ENCODE data around the gene RBM14.

Gene RBM14

DNA sequence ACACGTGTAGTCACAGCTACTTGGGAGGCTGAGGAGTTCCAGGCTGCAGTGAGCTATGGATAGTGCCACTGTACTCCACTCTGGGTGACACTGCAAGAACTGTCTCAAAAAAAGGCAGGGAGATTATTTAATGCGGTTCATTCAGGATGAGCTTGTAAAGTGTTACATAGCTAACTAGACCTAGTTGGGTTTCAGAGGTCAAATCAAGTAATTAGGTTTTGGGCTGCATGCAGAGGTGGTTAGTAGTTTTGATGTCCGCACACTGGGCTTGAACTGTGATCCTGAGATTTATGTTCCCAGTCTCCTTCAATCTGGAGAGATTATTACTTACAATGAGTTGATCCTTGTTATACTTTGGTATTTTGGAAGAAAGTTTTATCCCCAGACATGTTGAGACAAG is 20.0 kb downstream of the RBM14 start:
- Histone ChIP-seq H3K79me2 (ENCODE audit: insufficient read depth, low read length) (peaks cover 82% of the 10 kb centered on the region), H3F3A (ENCODE audit: insufficient read depth) (peaks cover 45% of the 10 kb centered on the region), H3K27ac (ENCODE audit: low read depth, low read length) (peak overlapping the region; percentile 6; the same call in 1 of the 2 replicates)

DNA sequence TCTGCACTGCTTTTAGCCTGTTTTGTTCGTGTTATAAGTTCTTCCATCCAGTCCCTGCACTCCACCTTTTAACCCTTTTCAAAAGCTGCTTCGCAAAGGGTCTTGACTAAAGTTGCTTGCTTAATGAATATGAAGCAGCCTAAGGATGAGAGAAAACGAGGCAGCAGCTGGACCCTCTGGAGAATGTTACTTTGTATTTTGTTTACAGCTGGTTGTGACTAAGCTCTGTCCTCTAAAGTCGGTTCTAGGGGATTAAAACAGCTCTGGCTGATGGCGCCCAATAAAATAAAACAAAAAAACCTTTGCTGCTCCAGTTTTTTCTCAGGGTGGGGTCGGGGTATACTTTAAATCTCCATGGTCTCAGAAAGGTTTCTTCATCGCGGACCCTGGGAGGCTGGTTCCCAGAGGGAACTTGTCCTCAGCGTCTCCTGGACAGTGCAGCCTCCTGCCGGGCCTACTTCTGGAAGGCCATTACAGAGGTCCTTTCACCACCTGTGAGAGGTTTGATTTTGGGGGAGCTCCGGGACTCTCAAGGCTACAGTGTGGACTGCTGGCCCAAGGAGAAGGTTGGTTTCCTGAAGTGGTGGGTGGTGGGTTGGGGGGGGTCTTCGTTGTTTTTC is 21.2 kb downstream of the RBM14 start:
- peak overlapping the region; percentile 92 for H3K9ac ChIP-seq (ENCODE audit: low read length)

More for the DNA sequence above, 20.0 kb downstream of the RBM14 start:
- Histone ChIP-seq H3K9me3 (ENCODE audit: insufficient read depth, low read length) (no peaks in the 10 kb centered on the region), H3K27me3 (ENCODE audit: low read length) (no peaks in the 10 kb centered on the region), H3K4me3 (ENCODE audit: insufficient read depth, low read length, poor library complexity, severe bottlenecking) (no peak overlapping the region), H3K9me2 (replicated peaks; ENCODE audit: insufficient read depth, low read length) (no peaks in the 10 kb centered on the region), H4K20me1 (ENCODE audit: low read depth, low read length) (peaks cover 20% of the 10 kb centered on the region), H3K36me3 (ENCODE audit: low read length) (peaks cover 26% of the 10 kb centered on the region), H2AFZ (ENCODE audit: low read depth, low read length, severe bottlenecking) (no peak overlapping the region), H3K9ac (ENCODE audit: low read length) (no peak overlapping the region), H3K4me2 (ENCODE audit: low read depth, low read length, poor library complexity, severe bottlenecking) (no peak overlapping the region)
- no peak for TF ChIP-seq EZH2phosphoT487 (conservative IDR thresholded peaks at IDR 0.05; ENCODE audit: low read length)
- TF ChIP-seq, protein P1, sequence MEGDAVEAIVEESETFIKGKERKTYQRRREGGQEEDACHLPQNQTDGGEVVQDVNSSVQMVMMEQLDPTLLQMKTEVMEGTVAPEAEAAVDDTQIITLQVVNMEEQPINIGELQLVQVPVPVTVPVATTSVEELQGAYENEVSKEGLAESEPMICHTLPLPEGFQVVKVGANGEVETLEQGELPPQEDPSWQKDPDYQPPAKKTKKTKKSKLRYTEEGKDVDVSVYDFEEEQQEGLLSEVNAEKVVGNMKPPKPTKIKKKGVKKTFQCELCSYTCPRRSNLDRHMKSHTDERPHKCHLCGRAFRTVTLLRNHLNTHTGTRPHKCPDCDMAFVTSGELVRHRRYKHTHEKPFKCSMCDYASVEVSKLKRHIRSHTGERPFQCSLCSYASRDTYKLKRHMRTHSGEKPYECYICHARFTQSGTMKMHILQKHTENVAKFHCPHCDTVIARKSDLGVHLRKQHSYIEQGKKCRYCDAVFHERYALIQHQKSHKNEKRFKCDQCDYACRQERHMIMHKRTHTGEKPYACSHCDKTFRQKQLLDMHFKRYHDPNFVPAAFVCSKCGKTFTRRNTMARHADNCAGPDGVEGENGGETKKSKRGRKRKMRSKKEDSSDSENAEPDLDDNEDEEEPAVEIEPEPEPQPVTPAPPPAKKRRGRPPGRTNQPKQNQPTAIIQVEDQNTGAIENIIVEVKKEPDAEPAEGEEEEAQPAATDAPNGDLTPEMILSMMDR (IDR thresholded peaks at IDR 0.05; ENCODE audit: insufficient read depth, low read length, poor library complexity, severe bottlenecking): no peak

DNA sequence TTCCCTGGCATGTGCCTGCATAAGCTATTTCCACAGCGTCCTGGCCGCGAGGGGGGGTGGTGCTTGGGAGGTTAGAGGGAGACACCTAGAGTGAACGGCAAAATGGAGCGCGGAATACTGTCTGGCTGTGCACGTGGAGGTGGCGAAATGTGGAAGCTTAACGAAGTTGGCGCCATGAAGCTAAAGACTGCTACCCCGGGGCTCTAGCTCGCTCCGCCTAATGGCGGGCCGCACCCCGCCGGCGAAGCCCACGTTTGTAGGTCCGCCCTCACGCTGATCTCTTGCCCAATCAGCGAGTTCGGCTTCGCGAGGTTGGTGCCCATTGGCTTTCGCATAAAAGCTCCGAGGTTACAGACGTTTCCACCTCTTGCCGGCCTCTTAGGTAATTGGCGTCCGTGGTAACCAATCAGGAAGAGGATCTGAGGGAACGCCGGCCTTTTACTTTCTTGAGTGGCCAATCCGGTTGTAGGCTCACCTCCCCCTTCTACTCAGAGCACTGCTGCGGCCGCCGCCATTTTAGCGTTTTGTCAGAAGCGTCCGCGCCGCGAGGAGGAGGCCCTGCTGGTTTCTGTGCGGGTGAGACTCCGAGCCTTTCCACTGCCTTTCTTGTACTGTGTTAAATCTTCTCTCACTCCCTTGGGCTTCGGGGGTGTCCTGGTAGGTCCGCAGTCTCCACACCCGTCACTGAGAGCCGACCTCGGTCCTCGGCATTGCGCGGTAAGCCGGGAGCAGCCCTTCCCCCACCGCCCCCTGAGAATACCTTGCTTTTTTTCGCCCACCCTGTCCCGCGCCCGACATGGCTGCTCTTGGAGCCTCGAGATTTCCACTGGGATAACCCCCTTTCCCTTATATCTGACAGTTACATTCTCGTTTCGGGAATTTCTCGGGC is 22.0 kb downstream of the RBM14 start, which contains the start of gene RBM4:
TSS of gene RBM4 (plus strand) at position 527 of the 889 bp plus-strand sequence. CDS start 1,009 bp downstream, outside the sequence.
- H3K27ac ChIP-seq (ENCODE audit: low read depth, low read length): peak within 1 kb of the TSS; percentile 76
- peak within 1 kb of the TSS; percentile 18 for H2AFZ ChIP-seq (ENCODE audit: low read depth, low read length, severe bottlenecking)

More for the DNA sequence above, 21.2 kb downstream of the RBM14 start:
- Histone ChIP-seq H3K79me2 (ENCODE audit: insufficient read depth, low read length) (peaks cover 83% of the 10 kb centered on the region), H3F3A (ENCODE audit: insufficient read depth) (peaks cover 39% of the 10 kb centered on the region), H2AFZ (ENCODE audit: low read depth, low read length, severe bottlenecking) (peak overlapping the region; percentile 18), H3K4me2 (ENCODE audit: low read depth, low read length, poor library complexity, severe bottlenecking) (peak overlapping the region; percentile 62), H3K4me3 (ENCODE audit: insufficient read depth, low read length, poor library complexity, severe bottlenecking) (peak overlapping the region; percentile 34), H3K9me2 (replicated peaks; ENCODE audit: insufficient read depth, low read length) (no peaks in the 10 kb centered on the region), H3K9me3 (ENCODE audit: insufficient read depth, low read length) (no peaks in the 10 kb centered on the region), H3K36me3 (ENCODE audit: low read length) (peaks cover 34% of the 10 kb centered on the region), H3K27ac (ENCODE audit: low read depth, low read length) (peak overlapping the region; percentile 57), H3K27me3 (ENCODE audit: low read length) (no peaks in the 10 kb centered on the region), H4K20me1 (ENCODE audit: low read depth, low read length) (peaks cover 29% of the 10 kb centered on the region)
- TF ChIP-seq, protein P1 (IDR thresholded peaks at IDR 0.05; ENCODE audit: insufficient read depth, low read length, poor library complexity, severe bottlenecking): no peak
- TF ChIP-seq EZH2phosphoT487 (conservative IDR thresholded peaks at IDR 0.05; ENCODE audit: low read length): no peak

More for the DNA sequence above, 22.0 kb downstream of the RBM14 start, which contains the start of gene RBM4:
- Histone ChIP-seq H3K27me3 (ENCODE audit: low read length) (no peaks in the 10 kb centered on the region), H3K9me2 (replicated peaks; ENCODE audit: insufficient read depth, low read length) (no peaks in the 10 kb centered on the region), H3K9ac (ENCODE audit: low read length) (peak within 1 kb of the TSS; percentile 92), H3K9me3 (ENCODE audit: insufficient read depth, low read length) (no peaks in the 10 kb centered on the region), H3K4me2 (ENCODE audit: low read depth, low read length, poor library complexity, severe bottlenecking) (peak within 1 kb of the TSS; percentile 95), H3K79me2 (ENCODE audit: insufficient read depth, low read length) (peaks cover 83% of the 10 kb centered on the region), H3F3A (ENCODE audit: insufficient read depth) (peaks cover 33% of the 10 kb centered on the region), H3K4me3 (ENCODE audit: insufficient read depth, low read length, poor library complexity, severe bottlenecking) (peak within 1 kb of the TSS; percentile 95), H4K20me1 (ENCODE audit: low read depth, low read length) (peaks cover 36% of the 10 kb centered on the region), H3K36me3 (ENCODE audit: low read length) (peaks cover 42% of the 10 kb centered on the region)
- TF ChIP-seq, protein P1 (IDR thresholded peaks at IDR 0.05; ENCODE audit: insufficient read depth, low read length, poor library complexity, severe bottlenecking): no peak
- TF ChIP-seq EZH2phosphoT487 (conservative IDR thresholded peaks at IDR 0.05; ENCODE audit: low read length): no peak

Measured in SU-DHL-6 (cell line).